Activated CD8-positive, alpha-beta T cell treated with anti-CD3 and anti-CD28 coated beads for 36 hours (primary cell): Measurements from ENCODE around the gene RANBP1. TPM values are rescaled to one million over a fixed set of nuclear protein-coding genes. Genes with fewer than 3 reads are reported as not detected.
A peak's percentile ranks its signal among the peaks of the same experiment; 100 is the strongest.

Experiments
- ATAC-seq: fragments of 200-7000 bp; cut with Tn5 transposase; one replicate; pipeline ENCODE4 v1.10.0; 2021; ENCODE audit warnings: mild to moderate bottlenecking, moderate library complexity
- CTCF ChIA-PET: fragments of 350-600 bp; sonication (Branson Sonifier 250); formaldehyde crosslinking; loops from one replicate; lab custom pipeline; 2021; ENCODE audit warnings: antibody characterized with exemption; lab: Charles Lee
- POLR2A ChIA-PET: fragments of 350-600 bp; sonication (Branson Sonifier 250); formaldehyde crosslinking; loops from one replicate; lab custom pipeline; 2021; ENCODE audit warnings: antibody characterized with exemption; lab: Charles Lee
- DNase-seq: peaks from one replicate; pipeline ENCODE4 v3.0.0-alpha.2; 2020
- H3K27ac Mint-ChIP-seq: one replicate; pipeline ENCODE4 v1.8.0; 2021; ENCODE audit warnings: mild to moderate bottlenecking, mixed read lengths
- H3K27me3 Mint-ChIP-seq: one replicate; pipeline ENCODE4 v1.8.0; 2021; ENCODE audit warnings: mixed read lengths
- H3K36me3 Mint-ChIP-seq: one replicate; pipeline ENCODE4 v1.8.0; 2021; ENCODE audit warnings: low read depth, mixed read lengths
- H3K4me1 Mint-ChIP-seq: one replicate; pipeline ENCODE4 v1.8.0; 2021; ENCODE audit warnings: low read depth, mixed read lengths
- H3K4me3 Mint-ChIP-seq: one replicate; pipeline ENCODE4 v1.8.0; 2021; ENCODE audit warnings: mild to moderate bottlenecking, moderate library complexity, mixed read lengths
- H3K9me3 Mint-ChIP-seq: one replicate; pipeline ENCODE4 v1.8.0; 2021; ENCODE audit warnings: mixed read lengths
- intact Hi-C: fragments of 100-400 bp; cut with micrococcal nuclease; formaldehyde crosslinking; loops from one replicate; pipeline ENCODE4 v1.10.0; 2022
- total RNA-seq, 2 experiments: library from RNA; stranded (reverse); gene quantifications; one replicate each; pipeline ENCODE4 v1.2.3, GENCODE V29; 2021
- TF ChIP-seq, protein P1 (sequence below): fragments of 200-600 bp; IDR thresholded peaks from one replicate; pipeline ENCODE4 v1.8.0; 2022; ENCODE audit warnings: antibody characterized with exemption, mild to moderate bottlenecking

Gene RANBP1
- total RNA-seq, 2 experiments from 2014 or later = 411 to 412 TPM

DNA sequence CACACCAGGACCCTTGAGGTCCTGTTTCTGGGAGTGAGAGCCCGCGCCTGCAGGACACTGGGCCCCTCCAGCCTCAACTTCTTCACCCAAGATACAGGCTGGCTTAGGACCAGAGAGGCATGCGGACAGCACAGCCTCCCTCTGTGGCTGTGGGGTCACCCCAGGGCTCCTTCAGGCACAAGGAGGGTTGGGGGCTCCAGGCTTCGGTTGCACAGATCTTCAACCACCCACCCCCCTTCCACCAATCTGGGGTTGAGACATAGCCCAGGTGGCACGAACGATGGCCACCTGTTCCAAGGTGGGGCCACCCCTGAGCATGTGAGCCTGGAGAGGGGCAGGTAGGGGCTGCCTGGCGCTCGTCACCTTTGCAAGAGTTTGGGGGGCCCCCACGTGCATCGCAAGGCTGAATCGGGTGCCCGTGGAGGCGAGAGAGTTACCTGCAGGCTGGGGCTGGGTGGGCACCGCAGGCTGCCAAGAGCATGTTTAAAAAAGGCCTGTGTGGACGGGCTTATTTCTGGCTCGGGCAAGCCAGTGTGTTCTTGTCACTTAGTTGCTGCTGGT, 16.9 kb downstream of the RANBP1 start:
- Mint-ChIP-seq H3K9me3 (no peaks in the 10 kb centered on the region), H3K27ac (no peak overlapping the region), H3K4me1 (peaks cover 53% of the 10 kb centered on the region), H3K36me3 (peaks cover 5% of the 10 kb centered on the region), H3K4me3 (peak overlapping the region; percentile 72), H3K27me3 (no peaks in the 10 kb centered on the region)
- no peak for ATAC-seq
- DNase-seq = no peak
- intact Hi-C loops = no loop called here
- TF ChIP-seq, protein P1, sequence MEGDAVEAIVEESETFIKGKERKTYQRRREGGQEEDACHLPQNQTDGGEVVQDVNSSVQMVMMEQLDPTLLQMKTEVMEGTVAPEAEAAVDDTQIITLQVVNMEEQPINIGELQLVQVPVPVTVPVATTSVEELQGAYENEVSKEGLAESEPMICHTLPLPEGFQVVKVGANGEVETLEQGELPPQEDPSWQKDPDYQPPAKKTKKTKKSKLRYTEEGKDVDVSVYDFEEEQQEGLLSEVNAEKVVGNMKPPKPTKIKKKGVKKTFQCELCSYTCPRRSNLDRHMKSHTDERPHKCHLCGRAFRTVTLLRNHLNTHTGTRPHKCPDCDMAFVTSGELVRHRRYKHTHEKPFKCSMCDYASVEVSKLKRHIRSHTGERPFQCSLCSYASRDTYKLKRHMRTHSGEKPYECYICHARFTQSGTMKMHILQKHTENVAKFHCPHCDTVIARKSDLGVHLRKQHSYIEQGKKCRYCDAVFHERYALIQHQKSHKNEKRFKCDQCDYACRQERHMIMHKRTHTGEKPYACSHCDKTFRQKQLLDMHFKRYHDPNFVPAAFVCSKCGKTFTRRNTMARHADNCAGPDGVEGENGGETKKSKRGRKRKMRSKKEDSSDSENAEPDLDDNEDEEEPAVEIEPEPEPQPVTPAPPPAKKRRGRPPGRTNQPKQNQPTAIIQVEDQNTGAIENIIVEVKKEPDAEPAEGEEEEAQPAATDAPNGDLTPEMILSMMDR = no peak
- POLR2A ChIA-PET = no interaction called here
- CTCF ChIA-PET = no interaction called here

DNA sequence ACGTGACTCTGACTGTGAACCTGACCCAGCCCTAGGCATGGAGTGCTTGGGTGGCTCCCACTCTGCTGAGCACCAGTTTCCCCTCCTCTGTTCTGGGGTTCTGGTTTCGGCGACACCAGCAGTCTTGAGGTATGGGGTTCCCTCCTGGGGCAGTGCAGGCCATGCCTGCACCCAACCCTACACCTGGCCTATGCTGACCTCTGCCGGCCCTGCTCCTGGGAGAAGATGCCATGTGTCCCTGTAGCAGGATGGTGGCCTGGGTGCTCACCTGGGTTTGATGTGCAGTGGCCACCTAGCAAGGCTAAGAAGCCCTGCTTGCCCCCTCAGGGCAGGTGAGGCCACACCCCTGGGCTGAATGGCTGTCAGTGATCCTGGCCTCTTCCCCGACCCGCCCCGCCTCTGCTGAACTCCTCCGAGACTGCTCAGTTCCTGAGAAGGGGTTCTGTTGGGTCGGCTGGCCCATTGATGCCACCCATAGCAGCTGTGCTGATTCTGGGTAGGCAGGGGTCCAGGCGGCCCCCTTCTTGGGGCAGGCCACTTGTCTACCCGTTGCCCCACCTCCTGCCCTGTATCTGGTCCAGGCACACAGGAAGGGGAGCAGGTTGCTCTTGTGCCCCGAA, 18.1 kb downstream of the RANBP1 start:
- H3K36me3 Mint-ChIP-seq = no peaks in the 10 kb centered on the region
- ATAC-seq (no peak), DNase-seq (no peak)
- no peaks in the 10 kb centered on the region for H3K27me3 Mint-ChIP-seq
- H3K9me3 Mint-ChIP-seq = no peaks in the 10 kb centered on the region
- H3K4me3 Mint-ChIP-seq = peak overlapping the region; percentile 72
- POLR2A ChIA-PET = interaction anchor here (0.7 kb wide), 1 partner anchor 26 kb away, joined by 3 read pairs; no protein-coding TSS in a partner anchor
- TF ChIP-seq, protein P1 = no peak
- CTCF ChIA-PET = no interaction called here
- intact Hi-C loops = no loop called here
- no peak overlapping the region for H3K27ac Mint-ChIP-seq
- peaks cover 45% of the 10 kb centered on the region for H3K4me1 Mint-ChIP-seq

DNA sequence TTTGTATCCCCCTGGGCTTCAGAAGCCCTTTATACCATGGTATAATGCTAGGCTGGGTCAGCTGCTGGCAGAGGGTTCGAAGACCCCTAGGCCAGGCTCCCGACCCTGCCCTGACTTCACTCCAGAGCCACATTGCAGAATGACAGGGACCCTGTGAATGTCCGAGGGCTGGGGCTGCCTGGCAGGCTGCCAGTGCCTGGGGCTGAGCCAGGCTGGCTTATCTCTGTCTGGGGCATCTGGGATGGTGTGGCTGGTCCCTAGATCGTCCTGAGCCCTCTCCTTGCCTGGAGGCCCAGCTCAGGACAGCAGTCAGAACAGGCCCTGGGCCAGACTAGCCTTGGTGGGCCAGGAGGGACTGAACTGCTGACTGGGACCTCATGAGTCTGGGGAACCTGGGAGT, 19.4 kb downstream of the RANBP1 start:
- no peak overlapping the region for H3K27ac Mint-ChIP-seq
- no peak overlapping the region for H3K4me3 Mint-ChIP-seq
- ATAC-seq = no peak
- peaks cover 3% of the 10 kb centered on the region for H3K36me3 Mint-ChIP-seq
- no peak for DNase-seq
- intact Hi-C loops = no loop called here
- H3K4me1 Mint-ChIP-seq = peaks cover 37% of the 10 kb centered on the region
- POLR2A ChIA-PET = interaction anchor here (0.6 to 1.6 kb wide), 3 partner anchors 8 to 405 kb away, joined by 3 to 6 read pairs (median 3); no protein-coding TSS in a partner anchor
- CTCF ChIA-PET = no interaction called here
- TF ChIP-seq, protein P1 = no peak
- no peaks in the 10 kb centered on the region for H3K27me3 Mint-ChIP-seq
- H3K9me3 Mint-ChIP-seq = no peaks in the 10 kb centered on the region

DNA sequence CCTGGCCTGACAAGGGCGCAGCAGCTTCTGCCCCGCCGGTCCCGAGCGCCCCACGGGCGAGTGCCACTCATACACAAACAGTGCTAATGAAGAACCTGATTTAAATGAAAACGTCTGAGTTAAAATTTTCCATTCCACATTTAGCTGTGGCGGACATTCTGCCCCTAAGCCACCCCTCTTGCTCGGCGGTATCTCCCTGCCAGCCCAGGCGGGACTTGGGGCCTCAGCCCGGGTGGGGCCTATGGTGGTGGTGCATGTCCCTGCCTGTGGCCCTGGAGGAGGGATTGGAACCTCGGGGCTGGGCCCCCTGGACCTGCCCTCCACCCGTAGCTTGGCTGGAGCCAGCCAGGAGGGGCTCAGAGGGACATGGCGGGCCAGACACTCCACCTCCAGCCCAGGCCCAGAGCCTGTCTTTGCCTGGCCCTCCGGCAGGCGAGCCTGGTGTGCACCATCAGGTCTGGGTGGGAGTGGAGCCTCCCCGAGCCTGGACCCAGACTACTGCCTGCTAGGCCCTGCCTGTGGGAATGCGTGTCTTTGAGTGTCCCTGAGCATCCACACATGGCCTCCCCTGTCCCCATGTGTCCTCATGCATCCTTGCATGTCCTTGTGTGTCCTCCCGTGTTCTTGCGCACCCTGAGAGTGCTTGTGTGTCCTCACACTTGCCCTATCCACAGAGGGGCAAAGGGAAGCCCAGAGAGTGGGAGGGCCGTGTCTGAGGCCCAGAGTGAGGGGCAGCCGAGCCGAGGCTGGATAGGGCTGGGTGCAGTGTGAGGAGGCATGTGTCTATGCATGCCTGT, 20.1 kb downstream of the RANBP1 start:
- ChIA-PET POLR2A (interaction anchor here (0.9 to 1.8 kb wide), 3 partner anchors 9 to 18 kb away, joined by 3 to 6 read pairs (median 4); no protein-coding TSS in a partner anchor), CTCF (no interaction called here)
- Mint-ChIP-seq H3K9me3 (no peaks in the 10 kb centered on the region), H3K4me3 (no peak overlapping the region), H3K27ac (no peak overlapping the region), H3K36me3 (peaks cover 3% of the 10 kb centered on the region), H3K4me1 (peaks cover 37% of the 10 kb centered on the region), H3K27me3 (no peaks in the 10 kb centered on the region)
- intact Hi-C loops = no loop called here
- TF ChIP-seq, protein P1 = no peak
- DNase-seq (no peak), ATAC-seq (no peak)

DNA sequence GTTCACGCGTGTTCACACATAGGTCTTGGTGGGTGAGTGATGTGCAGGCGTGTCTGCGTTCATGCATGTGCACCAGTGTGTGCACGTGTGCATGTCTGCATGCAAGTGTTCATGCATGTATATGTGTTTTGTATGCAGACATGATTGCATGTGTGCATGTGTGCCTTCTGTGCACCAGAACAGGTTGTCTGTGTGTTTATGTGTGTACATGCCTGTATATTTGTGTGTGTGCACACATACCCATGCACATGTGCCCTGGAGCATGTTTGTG, 20.6 kb downstream of the RANBP1 start:
- POLR2A ChIA-PET = interaction anchor here (1.8 kb wide), 1 partner anchor 13 kb away, joined by 4 read pairs; no protein-coding TSS in a partner anchor
- Mint-ChIP-seq H3K9me3 (no peaks in the 10 kb centered on the region), H3K4me3 (no peak overlapping the region)

More for the DNA sequence above, 20.6 kb downstream of the RANBP1 start:
- H3K27me3 Mint-ChIP-seq = no peaks in the 10 kb centered on the region
- no peak overlapping the region for H3K27ac Mint-ChIP-seq
- peaks cover 3% of the 10 kb centered on the region for H3K36me3 Mint-ChIP-seq
- DNase-seq (no peak), ATAC-seq (no peak)
- intact Hi-C loops = no loop called here
- CTCF ChIA-PET = no interaction called here
- peaks cover 37% of the 10 kb centered on the region for H3K4me1 Mint-ChIP-seq
- TF ChIP-seq, protein P1 = no peak
